NB4 (cell line): ENCODE results near the gene KCNH6.

Experiments used
- DNase-seq: peaks from one replicate; pipeline ENCODE4 v3.0.0; 2010; ENCODE audit warnings: low read depth
- H3K4me3 ChIP-seq: one replicate; pipeline ENCODE4 v1.5.1; 2011; ENCODE audit warnings: mild to moderate bottlenecking, low read depth, low read length, moderate library complexity
- CTCF ChIP-seq: IDR thresholded peaks from one replicate; pipeline ENCODE4 v1.5.1; 2012; ENCODE audit warnings: low read depth, low read length
- MAX ChIP-seq: IDR thresholded peaks from 2 replicates; pipeline ENCODE4 v1.6.1; 2011; ENCODE audit warnings: low read depth, low read length
- MYC ChIP-seq: IDR thresholded peaks from 2 replicates; pipeline ENCODE4 v1.6.1; 2011; ENCODE audit warnings: low read depth, low read length
- POLR2A ChIP-seq: IDR thresholded peaks from 2 replicates; pipeline ENCODE4 v1.6.1; 2011; ENCODE audit warnings: mild to moderate bottlenecking; ENCODE audit not compliant: insufficient read length; ENCODE audit errors: extremely low read depth

Gene KCNH6

GRCh38 chr17:63538693-63539595, 15.8 kb downstream of the KCNH6 start:
- TF ChIP-seq CTCF (no peak), POLR2A (no peak), MAX (no peak), MYC (no peak)
- H3K4me3 ChIP-seq = no peak overlapping the region
- DNase-seq = no peak

GRCh38 chr17:63540590-63540989, 17.4 kb downstream of the KCNH6 start:
- H3K4me3 ChIP-seq = no peak overlapping the region
- TF ChIP-seq CTCF (no peak), MAX (no peak), MYC (no peak), POLR2A (no peak)
- DNase-seq = no peak

- TF ChIP-seq MAX (no peak), CTCF (no peak), MYC (no peak), POLR2A (no peak)
- no peak for DNase-seq
- H3K4me3 ChIP-seq = no peak overlapping the region
These were observed 19.0 kb downstream of the KCNH6 start for GRCh38 chr17:63542218-63542545.

GRCh38 chr17:63542942-63543821, 20.0 kb downstream of the KCNH6 start:
- H3K4me3 ChIP-seq = no peak overlapping the region
- DNase-seq = no peak
- no peak for TF ChIP-seq POLR2A
- TF ChIP-seq MAX = no peak
- no peak for TF ChIP-seq MYC
- no peak for TF ChIP-seq CTCF

GRCh38 chr17:63543822-63544420, 20.8 kb downstream of the KCNH6 start:
- no peak for DNase-seq
- no peak overlapping the region for H3K4me3 ChIP-seq
- TF ChIP-seq MAX (no peak), CTCF (no peak), MYC (no peak), POLR2A (no peak)
